Stimulated activated CD8-positive, alpha-beta memory T cell treated with anti-CD3 and anti-CD28 coated beads, Interleukin-12 subunit alpha, Interleukin-12 subunit beta, amount 100 ng/mL, for 24 hours (primary cell): ENCODE data around the gene PLB1.
A peak's percentile ranks its signal among the peaks of the same experiment; 100 is the strongest.

Experiments used
- DNase-seq: peaks from one replicate; pipeline ENCODE4 v3.0.0-alpha.2; 2020; ENCODE audit errors: extremely low read depth

Gene PLB1

GRCh38 chr2:28495551-28496250, at the start of gene PLB1:
TSS of gene PLB1 (plus strand) at chr2:28496060. CDS start at chr2:28496115, 55 bp downstream.
- DNase-seq = no peak

- no peak for DNase-seq
These were observed 49.3 kb upstream of the PLB1 start for GRCh38 chr2:28446531-28446930.

GRCh38 chr2:28447086-28447485, 48.8 kb upstream of the PLB1 start:
- no peak for DNase-seq

GRCh38 chr2:28447943-28448792, 47.7 kb upstream of the PLB1 start:
- DNase-seq = no peak

GRCh38 chr2:28448793-28449100, 47.1 kb upstream of the PLB1 start:
- DNase-seq = no peak

- no peak for DNase-seq
These were observed 46.8 kb upstream of the PLB1 start for GRCh38 chr2:28449126-28449487.

- peak; percentile 59 for DNase-seq
These were observed 46.1 kb upstream of the PLB1 start for GRCh38 chr2:28449488-28450395.

- DNase-seq = no peak
These were observed 44.8 kb upstream of the PLB1 start for GRCh38 chr2:28450901-28451565.

- DNase-seq = no peak
These were observed 43.9 kb upstream of the PLB1 start for GRCh38 chr2:28451793-28452533.

GRCh38 chr2:28452534-28453081, 43.3 kb upstream of the PLB1 start:
- DNase-seq = peak; percentile 43

GRCh38 chr2:28453396-28453795, 42.5 kb upstream of the PLB1 start:
- DNase-seq = no peak

- DNase-seq = no peak
These were observed 41.6 kb upstream of the PLB1 start for GRCh38 chr2:28454016-28454930.

GRCh38 chr2:28457237-28457636, 38.6 kb upstream of the PLB1 start:
- no peak for DNase-seq

- no peak for DNase-seq
These were observed 34.8 kb upstream of the PLB1 start for GRCh38 chr2:28461056-28461455.

GRCh38 chr2:28462122-28462521, 33.7 kb upstream of the PLB1 start:
- no peak for DNase-seq

- no peak for DNase-seq
These were observed 32.5 kb upstream of the PLB1 start for GRCh38 chr2:28463211-28463816.

- no peak for DNase-seq
These were observed 32.0 kb upstream of the PLB1 start for GRCh38 chr2:28463893-28464292.

GRCh38 chr2:28465148-28465885, 30.5 kb upstream of the PLB1 start:
- DNase-seq = no peak

GRCh38 chr2:28469304-28469703, 26.6 kb upstream of the PLB1 start:
- DNase-seq = no peak
